Suprapubic skin (tissue), 4 donors: ENCODE results near the gene HOXD9.

Experiments
- EP300 ChIP-seq: sonication (generic); formaldehyde crosslinking; IDR thresholded peaks from one replicate; pipeline ENCODE4 v1.6.1; 2017; ENCODE audit warnings: antibody characterized with exemption
- POLR2A ChIP-seq, 2 donors: fragments of 450-650 bp; IDR thresholded peaks; one replicate each; pipeline ENCODE4 v1.6.1; 2017; ENCODE audit warnings: antibody characterized with exemption in 2 of 2, mild to moderate bottlenecking in 2 of 2, moderate library complexity in 2 of 2
- POLR2AphosphoS5 ChIP-seq, 3 donors: sonication (generic); formaldehyde crosslinking; IDR thresholded peaks; one replicate each; pipeline ENCODE4 v1.6.1; 2017; ENCODE audit warnings: antibody characterized with exemption in 3 of 3
- TF ChIP-seq, protein P1 (sequence below), 2 donors: fragments of 200-600 bp in 1 of 2; fragments of 450-650 bp in 1 of 2; sonication (generic) in 1 of 2; IDR thresholded peaks; one replicate each; pipeline ENCODE4 v1.5.1; 2016 to 2019; ENCODE audit warnings: antibody characterized with exemption in 2 of 2, mild to moderate bottlenecking in 1 of 2, moderate library complexity in 1 of 2

- TF ChIP-seq, protein P1, sequence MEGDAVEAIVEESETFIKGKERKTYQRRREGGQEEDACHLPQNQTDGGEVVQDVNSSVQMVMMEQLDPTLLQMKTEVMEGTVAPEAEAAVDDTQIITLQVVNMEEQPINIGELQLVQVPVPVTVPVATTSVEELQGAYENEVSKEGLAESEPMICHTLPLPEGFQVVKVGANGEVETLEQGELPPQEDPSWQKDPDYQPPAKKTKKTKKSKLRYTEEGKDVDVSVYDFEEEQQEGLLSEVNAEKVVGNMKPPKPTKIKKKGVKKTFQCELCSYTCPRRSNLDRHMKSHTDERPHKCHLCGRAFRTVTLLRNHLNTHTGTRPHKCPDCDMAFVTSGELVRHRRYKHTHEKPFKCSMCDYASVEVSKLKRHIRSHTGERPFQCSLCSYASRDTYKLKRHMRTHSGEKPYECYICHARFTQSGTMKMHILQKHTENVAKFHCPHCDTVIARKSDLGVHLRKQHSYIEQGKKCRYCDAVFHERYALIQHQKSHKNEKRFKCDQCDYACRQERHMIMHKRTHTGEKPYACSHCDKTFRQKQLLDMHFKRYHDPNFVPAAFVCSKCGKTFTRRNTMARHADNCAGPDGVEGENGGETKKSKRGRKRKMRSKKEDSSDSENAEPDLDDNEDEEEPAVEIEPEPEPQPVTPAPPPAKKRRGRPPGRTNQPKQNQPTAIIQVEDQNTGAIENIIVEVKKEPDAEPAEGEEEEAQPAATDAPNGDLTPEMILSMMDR (IDR thresholded peaks at IDR 0.05): no peak
- TF ChIP-seq POLR2A (IDR thresholded peaks at IDR 0.05): no peak
- no peak for TF ChIP-seq POLR2AphosphoS5 (IDR thresholded peaks at IDR 0.05)
- no peak for TF ChIP-seq EP300
These were observed 41.1 kb downstream of the HOXD9 start for GRCh38 chr2:176163672-176164056.
